A204.1 (cell line): ENCODE data around the gene SOX12.

Experiments
- FAIRE-seq: peaks from 2 replicates; lab custom pipeline; 2012; peaks lifted over from hg19 to GRCh38; lab: Jason Lieb, UNC

The SOX12 gene

GRCh38 chr20:325045-325888 lies at the start of gene SOX12:
Gene SOX12, plus strand, starts transcription at chr20:325552. Its CDS starts 373 bp downstream, at chr20:325925.
- no peak for FAIRE-seq

GRCh38 chr20:275791-276190 lies 49.6 kb upstream of the SOX12 start:
- no peak for FAIRE-seq

DNA sequence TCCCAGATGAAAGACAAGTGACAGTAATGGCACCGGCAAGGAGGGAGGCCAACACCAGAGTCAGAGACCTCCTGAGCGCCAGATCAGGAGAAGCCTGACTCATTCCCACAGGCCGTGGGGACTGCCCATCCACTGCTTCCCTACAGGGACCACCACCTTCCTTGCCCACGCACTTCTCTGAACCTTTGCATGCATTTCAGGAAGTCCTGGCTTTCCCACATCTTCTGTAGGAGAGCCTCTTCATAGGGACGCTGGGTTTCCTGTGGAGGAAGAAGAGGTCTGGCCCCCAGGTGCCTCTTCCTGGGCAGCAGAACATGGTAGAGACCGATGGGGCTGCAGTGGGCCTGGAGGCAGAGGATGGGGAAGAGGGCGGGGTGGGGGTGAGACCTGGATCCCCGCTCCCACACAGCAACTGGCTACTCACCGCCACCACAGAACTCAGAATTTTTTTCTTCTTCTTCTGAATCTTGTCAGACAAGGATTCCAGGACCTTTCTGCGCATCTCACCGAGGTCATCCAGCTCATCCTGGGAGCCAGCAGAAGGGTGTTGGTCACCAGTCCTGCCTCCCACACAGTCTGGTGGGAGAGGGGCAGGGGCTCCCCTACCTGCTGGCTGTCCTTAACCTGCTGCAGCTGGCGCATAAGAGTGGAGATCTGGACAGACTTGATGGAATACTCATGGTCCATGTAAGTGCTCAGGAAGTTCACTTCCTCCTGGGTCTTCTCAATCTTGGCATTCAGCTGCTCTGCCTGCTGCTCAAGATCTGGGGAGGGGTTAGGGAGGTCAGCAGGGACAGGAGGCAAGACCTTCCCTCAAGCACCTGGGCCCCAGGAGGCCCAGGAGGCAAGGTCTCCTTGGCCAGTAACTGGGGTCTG lies 48.5 kb upstream of the SOX12 start:
- FAIRE-seq = no peak

DNA sequence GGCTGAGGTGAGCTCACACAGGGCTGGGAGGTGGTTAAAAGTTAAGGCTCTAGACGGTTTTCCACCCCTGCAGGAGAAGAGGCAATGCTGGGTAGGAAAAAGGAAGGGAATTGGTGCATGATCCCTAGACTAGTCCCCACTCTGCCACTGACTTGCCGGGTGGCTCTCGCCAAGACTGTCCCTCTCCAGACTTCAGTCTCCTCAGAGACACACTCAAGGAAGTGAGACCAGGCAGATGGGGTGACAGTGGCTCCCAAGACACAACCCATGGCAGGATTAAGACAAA lies 47.9 kb upstream of the SOX12 start:
- FAIRE-seq = no peak

- FAIRE-seq = no peak
Measured at GRCh38 chr20:278181-278580, 47.2 kb upstream of the SOX12 start.

GRCh38 chr20:278607-279571 lies 46.5 kb upstream of the SOX12 start:
- FAIRE-seq = no peak

GRCh38 chr20:284172-284571 lies 41.2 kb upstream of the SOX12 start:
- FAIRE-seq = no peak

DNA sequence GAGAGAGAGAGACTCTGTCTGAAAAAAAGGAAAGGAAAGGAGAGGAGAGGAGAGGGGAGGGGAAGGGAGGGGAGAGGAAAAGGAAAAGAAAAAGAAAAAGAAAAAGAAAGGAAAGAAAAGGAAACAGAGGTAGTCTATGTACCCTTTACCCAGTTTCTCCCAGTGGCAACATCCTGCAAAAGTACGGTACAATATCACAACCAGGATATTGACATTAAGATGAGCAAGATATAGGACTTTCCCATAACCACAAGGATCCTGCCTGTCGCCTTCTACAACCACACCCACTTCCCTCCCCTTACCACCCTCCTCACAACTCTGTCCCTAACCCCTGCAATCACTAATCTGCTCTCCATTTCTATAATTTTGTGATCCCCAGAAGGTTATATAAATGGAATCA lies 38.8 kb upstream of the SOX12 start:
- no peak for FAIRE-seq

GRCh38 chr20:288956-289692 lies 36.2 kb upstream of the SOX12 start:
- no peak for FAIRE-seq

DNA sequence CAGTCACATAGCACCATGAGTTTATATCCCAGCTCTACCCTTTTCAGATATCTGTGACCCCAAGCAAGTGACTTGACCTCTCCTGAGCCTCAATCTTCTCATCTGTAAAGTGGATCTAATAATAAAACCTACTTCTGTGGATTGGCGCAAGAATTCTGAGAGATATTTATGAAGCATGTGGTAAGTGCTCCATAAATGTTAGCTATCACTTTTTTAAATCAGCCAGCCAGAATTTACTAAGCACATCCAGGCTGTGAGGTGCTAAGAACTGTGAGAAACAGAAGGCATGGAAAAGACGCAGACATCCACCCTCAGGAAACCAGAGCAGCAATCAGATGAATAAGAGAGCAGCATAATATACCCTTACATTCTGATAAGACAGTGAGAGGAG lies 35.7 kb upstream of the SOX12 start:
- FAIRE-seq = no peak

GRCh38 chr20:290084-290831 lies 35.1 kb upstream of the SOX12 start, which contains the start of gene C20orf96:
Gene C20orf96, minus strand, starts transcription at chr20:290750. Its CDS starts 140 bp downstream, at chr20:290610.
- FAIRE-seq = peak; percentile 89

GRCh38 chr20:294602-295001 lies 30.8 kb upstream of the SOX12 start:
- FAIRE-seq = no peak

DNA sequence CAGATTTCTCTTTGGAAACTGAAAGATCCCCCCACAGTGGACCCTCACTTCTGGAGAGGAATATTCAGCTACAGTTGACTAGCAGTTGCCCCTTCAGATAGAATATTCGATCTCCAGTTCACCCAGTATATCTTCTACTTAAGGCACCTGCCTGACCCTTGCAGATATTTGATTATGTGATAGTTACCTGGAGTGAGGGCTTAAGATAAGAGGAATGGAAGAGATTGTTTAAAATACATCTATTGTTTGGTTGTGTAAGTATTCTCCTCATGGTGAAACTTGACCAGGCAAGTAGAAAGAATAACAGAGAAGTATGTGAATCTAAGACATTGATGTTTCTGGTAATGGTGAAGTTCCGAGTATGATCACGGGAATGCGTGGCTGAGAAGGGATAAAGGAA lies 29.5 kb upstream of the SOX12 start:
- FAIRE-seq = no peak

DNA sequence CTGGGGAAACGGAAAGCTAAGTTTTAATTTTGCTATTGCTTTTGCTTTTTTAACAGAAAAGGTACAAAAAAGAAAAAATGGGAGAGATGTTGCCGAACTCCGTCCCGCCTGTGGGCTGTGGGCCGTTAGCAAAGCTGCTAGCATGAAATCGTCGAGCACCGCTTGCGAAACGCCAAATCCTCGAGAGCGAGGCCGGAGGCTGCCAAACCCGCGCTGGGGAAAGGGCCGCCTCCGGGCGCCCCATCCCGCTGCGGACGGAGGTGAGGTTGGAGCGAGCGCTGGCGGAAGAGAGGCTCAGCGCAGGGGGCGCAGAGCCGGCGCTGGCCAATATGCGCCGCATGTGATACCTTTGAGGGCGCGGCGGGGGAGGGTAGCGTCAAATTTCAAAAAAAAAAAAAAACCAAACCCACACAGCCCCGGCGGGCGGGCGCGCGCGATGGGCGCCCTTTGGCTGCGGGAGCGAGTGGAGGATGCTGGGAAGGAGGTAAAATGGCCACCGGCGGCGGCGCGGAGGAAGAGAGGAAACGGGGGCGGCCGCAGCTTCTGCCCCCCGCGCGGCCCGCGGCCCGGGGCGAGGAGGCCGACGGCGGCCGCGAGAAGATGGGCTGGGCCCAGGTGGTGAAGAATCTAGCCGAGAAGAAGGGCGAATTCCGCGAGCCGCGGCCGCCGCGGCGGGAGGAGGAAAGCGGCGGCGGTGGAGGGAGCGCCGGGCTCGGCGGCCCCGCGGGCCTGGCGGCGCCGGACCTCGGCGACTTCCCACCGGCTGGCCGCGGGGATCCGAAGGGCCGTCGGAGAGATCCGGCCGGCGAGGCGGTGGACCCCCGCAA lies 28.0 kb upstream of the SOX12 start, which contains the start of gene ZCCHC3:
Gene ZCCHC3, plus strand, starts transcription at position 473 of the 827 bp plus-strand sequence. Its CDS starts 17 bp downstream, at position 490.
- peak; percentile 74 for FAIRE-seq

GRCh38 chr20:297925-298775 lies 27.2 kb upstream of the SOX12 start:
- FAIRE-seq = no peak

DNA sequence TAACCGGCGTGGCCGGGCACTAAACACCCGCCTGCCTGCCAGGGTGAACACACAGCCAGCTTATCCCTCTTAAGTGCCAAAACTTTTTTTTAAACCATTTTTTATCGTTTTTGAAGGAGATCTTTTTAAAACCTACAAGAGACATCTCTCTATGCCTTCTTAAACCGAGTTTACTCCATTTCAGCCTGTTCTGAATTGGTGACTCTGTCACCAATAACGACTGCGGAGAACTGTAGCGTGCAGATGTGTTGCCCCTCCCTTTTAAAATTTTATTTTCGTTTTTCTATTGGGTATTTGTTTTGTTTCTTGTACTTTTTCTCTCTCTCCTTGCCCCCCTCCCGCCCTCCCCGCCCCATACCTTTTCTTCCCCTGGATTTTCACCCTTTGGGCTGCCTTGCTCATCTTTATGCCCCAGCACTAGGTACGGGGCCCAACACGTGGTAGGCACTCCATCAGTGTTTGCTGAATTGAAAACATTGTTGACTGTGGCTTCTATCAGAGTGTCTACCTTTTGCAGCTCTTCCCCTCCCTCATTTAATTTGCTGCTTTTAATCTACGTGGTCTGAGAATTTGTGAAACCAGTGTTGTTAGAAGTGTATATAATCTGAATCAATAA lies 26.5 kb upstream of the SOX12 start:
- FAIRE-seq = no peak

- FAIRE-seq = no peak
Measured at GRCh38 chr20:300345-300990, 24.9 kb upstream of the SOX12 start.
